HG03442 (cell line): ENCODE data around the gene ARHGEF4.
"Not testable (repeated sequence)": the region's sequence is repeated elsewhere in the genome, so short reads cannot be mapped to it uniquely, and the experiment has no call there.

Source experiments
- ATAC-seq: cut with Tn5 transposase; IDR thresholded peaks from one replicate; pipeline ENCODE4 v1.9.1; 2021; ENCODE audit warnings: mild to moderate bottlenecking, moderate library complexity; ENCODE audit not compliant: unreplicated experiment

The ARHGEF4 gene

DNA sequence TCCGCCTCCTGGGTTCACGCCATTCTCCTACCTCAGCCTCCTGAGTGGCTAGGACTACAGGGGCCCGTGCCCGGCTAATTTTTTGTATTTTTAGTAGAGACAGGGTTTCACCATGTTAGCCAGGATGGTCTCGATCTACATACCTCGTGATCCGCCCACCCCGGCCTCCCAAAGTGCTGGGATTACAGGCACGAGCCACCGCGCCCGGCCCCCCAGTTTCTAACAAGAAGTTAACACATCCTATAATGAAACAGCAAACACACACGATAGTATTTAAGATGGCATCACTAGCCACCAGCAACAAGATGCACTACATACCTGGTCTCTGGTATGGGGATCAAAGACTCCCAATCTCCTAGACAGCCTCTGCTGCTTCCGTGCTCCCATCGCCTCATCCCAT is 238.9 kb downstream of the ARHGEF4 start:
- ATAC-seq: not testable (repeated sequence)

GRCh38 chr2:131076707-131077106 is 240.0 kb downstream of the ARHGEF4 start:
- no peak for ATAC-seq

GRCh38 chr2:131077182-131077846 is 240.6 kb downstream of the ARHGEF4 start:
- ATAC-seq: no peak

DNA sequence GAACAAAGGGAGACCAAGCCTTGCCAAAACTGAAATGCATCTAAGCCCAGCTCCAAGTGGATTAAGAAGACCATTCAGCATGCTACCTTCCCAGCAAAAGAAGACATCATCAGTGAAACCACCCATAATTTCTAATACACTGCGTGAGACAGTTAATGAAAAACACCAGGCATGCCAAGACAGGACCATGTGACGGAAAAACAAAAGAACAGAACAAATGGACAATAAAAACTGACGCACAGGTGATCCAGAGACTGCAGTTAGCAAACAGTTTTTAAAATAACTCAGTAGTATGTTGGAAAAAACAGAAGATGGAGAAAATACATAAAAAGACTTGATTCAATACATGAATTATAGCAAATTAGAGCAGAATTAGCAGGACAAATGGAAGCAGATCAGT is 241.3 kb downstream of the ARHGEF4 start:
- ATAC-seq: no peak

- not testable (repeated sequence) for ATAC-seq
Observed at GRCh38 chr2:131079931-131080330, 243.2 kb downstream of the ARHGEF4 start.

DNA sequence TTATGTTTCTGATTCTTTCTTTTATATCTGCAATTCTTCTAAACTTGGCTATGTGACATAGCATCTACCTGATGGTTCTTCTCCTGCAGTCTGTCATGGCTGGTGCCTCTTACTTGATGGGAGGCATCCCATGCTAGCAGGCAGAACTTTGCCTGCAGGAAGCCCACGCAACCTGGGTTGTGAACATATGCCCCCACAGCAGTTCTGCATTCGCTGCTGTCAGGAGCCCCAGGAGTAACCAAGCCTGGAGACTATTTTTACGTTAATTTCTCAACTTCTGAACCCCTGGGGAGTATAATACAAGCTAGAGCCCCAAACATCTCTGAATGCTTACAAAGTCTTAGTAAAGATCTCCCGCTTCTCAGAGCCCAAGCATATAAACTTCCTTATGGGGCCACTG is 244.5 kb downstream of the ARHGEF4 start:
- no peak for ATAC-seq

DNA sequence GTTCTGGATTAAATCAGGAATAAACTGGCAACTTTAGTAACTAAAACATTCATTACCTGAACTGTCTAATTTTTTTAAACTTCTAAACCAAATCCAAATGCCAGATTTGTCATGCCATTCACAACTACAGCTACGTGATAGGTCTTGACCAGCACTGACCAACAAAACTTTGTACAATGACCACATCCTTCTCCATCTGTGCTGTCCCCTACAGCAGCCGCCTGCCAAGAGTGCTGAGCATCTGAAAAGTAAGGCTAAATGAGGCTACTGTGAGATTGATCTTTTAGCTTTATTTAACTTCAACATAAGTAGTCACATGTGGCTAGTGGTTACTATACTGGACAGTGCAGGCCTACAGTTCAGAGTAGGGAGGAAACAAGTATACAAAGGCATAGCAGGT is 248.9 kb downstream of the ARHGEF4 start:
- ATAC-seq: no peak

- ATAC-seq: no peak
Observed at GRCh38 chr2:131092458-131093005, 255.8 kb downstream of the ARHGEF4 start.

DNA sequence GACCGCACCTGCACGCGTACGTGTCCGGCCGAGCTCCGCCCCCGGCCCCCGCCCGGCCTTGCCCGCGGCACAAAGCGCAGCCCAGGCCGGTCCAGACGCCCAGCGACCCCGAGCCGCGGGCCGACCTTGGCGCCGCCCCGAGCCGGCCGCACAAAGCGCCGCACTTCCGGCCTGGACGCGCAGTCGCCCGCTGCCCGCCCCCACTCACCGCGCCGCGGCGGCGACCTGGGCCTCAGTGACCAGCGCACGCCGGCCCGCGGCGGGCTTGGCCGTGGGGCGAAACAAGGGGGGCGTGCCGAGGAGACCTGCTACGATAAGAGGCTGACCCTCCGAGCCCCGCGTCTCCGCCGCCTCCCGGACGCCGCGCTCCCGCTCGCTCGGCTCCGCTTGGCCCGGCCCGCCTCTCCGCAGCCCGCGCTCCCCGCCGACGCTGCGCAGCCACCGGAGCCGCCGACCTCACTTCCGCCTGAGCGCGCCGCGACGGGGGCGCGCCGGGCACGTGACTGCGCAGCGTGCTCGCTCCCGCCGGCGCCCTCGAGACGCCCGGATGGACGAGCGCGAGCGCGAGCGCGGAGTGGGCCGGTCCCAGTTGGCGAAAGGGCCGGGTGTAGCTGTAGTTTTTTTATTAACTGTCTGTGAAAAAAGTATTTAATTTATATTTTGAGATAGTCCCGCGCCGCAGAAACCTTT is 256.4 kb downstream of the ARHGEF4 start, which contains the start of gene FAM168B:
Gene FAM168B, minus strand, starts transcription at position 455 of the 690 bp plus-strand sequence. CDS start 10,814 bp downstream, outside the sequence.
- ATAC-seq: peak; percentile 80

DNA sequence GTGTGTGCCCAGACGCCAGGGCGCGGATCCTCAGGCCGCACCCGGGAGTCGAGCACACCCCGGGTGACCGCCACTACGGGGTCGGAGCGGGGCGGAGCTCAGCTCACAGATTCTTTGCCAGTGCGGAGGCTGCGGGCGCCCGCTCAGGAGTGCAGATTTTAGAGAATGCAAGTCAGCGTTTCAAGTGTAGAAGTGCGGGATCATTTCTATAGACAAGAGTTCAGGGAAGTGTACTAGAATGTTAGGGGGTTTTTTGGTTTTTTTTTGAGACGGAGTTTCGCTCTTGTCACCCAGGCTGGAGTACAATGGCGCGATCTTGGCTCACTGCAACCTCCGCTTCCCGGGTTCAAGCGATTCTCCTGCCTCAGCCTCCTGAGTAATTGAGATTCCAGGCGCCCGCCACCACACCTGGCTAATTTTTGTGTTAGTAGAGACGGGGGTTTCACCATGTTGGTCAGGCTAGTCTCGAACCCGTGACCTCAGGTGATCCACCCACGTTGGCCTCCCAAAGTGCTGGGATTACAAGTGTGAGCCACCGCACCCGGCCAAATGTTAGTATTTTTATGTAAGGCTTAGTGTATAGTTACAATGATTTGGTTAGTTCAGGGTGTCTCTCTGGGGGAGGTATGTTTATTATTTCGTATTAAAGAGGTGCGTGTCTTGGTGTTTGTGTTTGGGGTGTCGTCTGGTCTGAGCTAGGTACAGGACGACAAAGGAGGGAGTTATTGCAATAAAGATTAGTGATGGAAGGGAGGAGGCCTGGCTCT is 257.2 kb downstream of the ARHGEF4 start:
- peak; percentile 64 for ATAC-seq

GRCh38 chr2:131094463-131095281 is 258.0 kb downstream of the ARHGEF4 start:
- ATAC-seq: no peak
